HepG2 (cell line): ENCODE measurements around the gene APBA1. TPM values are rescaled to one million over a fixed set of nuclear protein-coding genes. Genes with fewer than 3 reads are reported as not detected.

ENCODE experiments used
- ATAC-seq: fragments of 200-7000 bp; cut with Tn5 transposase; 3 replicates; pipeline ENCODE4 v1.9.1; 2020; ENCODE audit warnings: mild to moderate bottlenecking, moderate library complexity
- BruUV-seq: library from RNA; stranded (reverse); fragments of 400-500 nt; replicated peaks from 2 replicates; lab custom pipeline; 2021; lab: Mats Ljungman, UMichigan
- CTCF ChIA-PET: fragments of 300-600 bp; formaldehyde crosslinking; extraction: SDS; loops from one replicate; lab custom pipeline; 2021; ENCODE audit warnings: low total read pairs, inconsistent platforms, low intra/inter-chr PET ratio; lab: Yijun Ruan, JAX
- POLR2A ChIA-PET: fragments of 350-600 bp; sonication (Branson Sonifier 250); formaldehyde crosslinking; loops from one replicate; lab custom pipeline; 2020; ENCODE audit warnings: antibody characterized with exemption, inconsistent platforms; lab: Yijun Ruan, JAX
- DNase-seq: peaks from one replicate; pipeline ENCODE4 v3.0.0-alpha.2; 2015; ENCODE audit warnings: low spot score
- FAIRE-seq: peaks from 3 replicates; lab custom pipeline; 2011; peaks lifted over from hg19 to GRCh38; lab: Jason Lieb, UNC
- H2AFZ ChIP-seq: one replicate; pipeline ENCODE4 v1.6.1; 2011; ENCODE audit warnings: low read length, inconsistent platforms
- H3K27ac ChIP-seq: fragments of 300-600 bp; 3 replicates; pipeline ENCODE4 v1.8.0; 2011; ENCODE audit warnings: mixed run types, mild to moderate bottlenecking, mixed read lengths, low read length, inconsistent platforms; ENCODE audit not compliant: insufficient read depth; ENCODE audit errors: extremely low read length
- H3K27me3 ChIP-seq, 2 experiments: fragments of 200-600 bp in 1 of 2; 2 replicates in 1 of 2; 3 replicates in 1 of 2; pipeline versions ENCODE4 v1.6.0 to v1.8.0; 2011; ENCODE audit warnings: low read length in 2 of 2, mild to moderate bottlenecking in 2 of 2, moderate library complexity in 2 of 2, inconsistent platforms in 1 of 2; ENCODE audit not compliant: insufficient read depth in 2 of 2, control insufficient read depth in 1 of 2
- H3K36me3 ChIP-seq, 2 experiments: fragments of 200-600 bp in 1 of 2; replicated peaks in 1 of 2; 2 replicates in 1 of 2; 3 replicates in 1 of 2; pipeline versions ENCODE4 v1.5.1 to v1.8.0; 2011; ENCODE audit warnings: low read length in 2 of 2, inconsistent platforms in 1 of 2; ENCODE audit not compliant: insufficient read depth in 2 of 2, control insufficient read depth in 1 of 2
- H3K4me1 ChIP-seq: 2 replicates; pipeline ENCODE4 v1.5.1; 2012; ENCODE audit warnings: low read length, inconsistent platforms; ENCODE audit not compliant: insufficient read depth
- H3K4me2 ChIP-seq: 2 replicates; pipeline ENCODE4 v1.6.0; 2011; ENCODE audit warnings: low read depth, low read length, inconsistent platforms
- H3K4me3 ChIP-seq, 3 experiments: fragments of 200-600 bp in 1 of 3; sonication (generic), shearing (Covaris generic) in 1 of 3; replicated peaks in 1 of 3; 2 replicates each; pipeline ENCODE4 v1.5.1; 2011 to 2016; ENCODE audit warnings: low read length in 3 of 3, inconsistent platforms in 2 of 3, low read depth in 2 of 3, mild to moderate bottlenecking in 2 of 3, control low read depth in 1 of 3, mixed read lengths in 1 of 3; ENCODE audit not compliant: insufficient read depth in 1 of 3
- H3K79me2 ChIP-seq: one replicate; pipeline ENCODE4 v1.6.1; 2011; ENCODE audit warnings: low read length, inconsistent platforms; ENCODE audit not compliant: insufficient read depth
- H3K9ac ChIP-seq: 2 replicates; pipeline ENCODE4 v1.6.0; 2011; ENCODE audit warnings: mild to moderate bottlenecking, low read depth, low read length, inconsistent platforms; ENCODE audit not compliant: insufficient read depth
- H3K9me3 ChIP-seq: 2 replicates; pipeline ENCODE4 v1.5.1; 2012; ENCODE audit warnings: mild to moderate bottlenecking, low read length
- H4K20me1 ChIP-seq: 2 replicates; pipeline ENCODE4 v1.6.0; 2011; ENCODE audit warnings: inconsistent platforms, mild to moderate bottlenecking, low read length, moderate library complexity; ENCODE audit not compliant: insufficient read depth
- DZIP1 ChIP-seq: sonication (generic); formaldehyde crosslinking; IDR thresholded peaks from 2 replicates; pipeline ENCODE4 v1.5.0; 2020; ENCODE audit warnings: mild to moderate bottlenecking, missing genetic modification reagents
- ETV5 ChIP-seq: IDR thresholded peaks from 2 replicates; pipeline ENCODE4 v1.6.1; 2018; ENCODE audit warnings: missing biosample characterization, missing genetic modification reagents, inconsistent platforms, borderline replicate concordance
- GTF3A ChIP-seq: sonication (generic); formaldehyde crosslinking; conservative IDR thresholded peaks from 2 replicates; pipeline ENCODE4 v1.4.0; 2020; ENCODE audit warnings: mild to moderate bottlenecking, missing genetic modification reagents
- MZF1 ChIP-seq: sonication (generic); formaldehyde crosslinking; IDR thresholded peaks from 2 replicates; pipeline ENCODE4 v1.8.1; 2023; ENCODE audit warnings: mild to moderate bottlenecking, missing genetic modification reagents, borderline replicate concordance
- PCBP2 ChIP-seq: fragments of 200-400 bp; formaldehyde crosslinking; optimal IDR thresholded peaks from 2 replicates; pipeline ENCODE3; 2018; ENCODE audit warnings: low read length, low read depth; ENCODE audit not compliant: poor library complexity, severe bottlenecking
- SNAI1 ChIP-seq: sonication (generic); formaldehyde crosslinking; IDR thresholded peaks from 2 replicates; pipeline ENCODE4 v1.5.0; 2020; ENCODE audit warnings: mild to moderate bottlenecking, missing genetic modification reagents, borderline replicate concordance
- SOX5 ChIP-seq: IDR thresholded peaks from 2 replicates; pipeline ENCODE4 v1.6.1; 2016; ENCODE audit warnings: borderline replicate concordance
- TEAD3 ChIP-seq: optimal IDR thresholded peaks from 2 replicates; pipeline ENCODE3; 2016; ENCODE audit warnings: borderline replicate concordance
- ZNF260 ChIP-seq: sonication (generic); formaldehyde crosslinking; IDR thresholded peaks from 2 replicates; pipeline ENCODE4 v1.4.0; 2020; ENCODE audit warnings: missing genetic modification reagents, low read depth, mild to moderate bottlenecking, borderline replicate concordance
- ZNF335 ChIP-seq: sonication (generic); formaldehyde crosslinking; IDR thresholded peaks from 2 replicates; pipeline ENCODE4 v1.4.0; 2020; ENCODE audit warnings: missing genetic modification reagents
- ZNF562 ChIP-seq: sonication (generic); formaldehyde crosslinking; IDR thresholded peaks from 2 replicates; pipeline ENCODE4 v1.8.0; 2022; ENCODE audit warnings: missing genetic modification reagents, borderline replicate concordance
- ZNF883 ChIP-seq: sonication (generic); formaldehyde crosslinking; IDR thresholded peaks from 2 replicates; pipeline ENCODE4 v1.5.1; 2020; ENCODE audit warnings: mild to moderate bottlenecking, missing genetic modification reagents; ENCODE audit errors: not compliant biosample characterization
- WGBS: methylation state at CpG from one replicate; pipeline ENCODE4 v1.1.6; 2017; ENCODE audit warnings: low lambda C conversion rate; 5-methylcytosine and 5-hydroxymethylcytosine counted together
- in situ Hi-C: cut with HindIII; loops from 2 replicates; pipeline ENCODE4 v1.10.0; 2017; ENCODE audit warnings: low pct_unique_long_range_greater_than_20kb; ENCODE audit not compliant: extremely low pct_ligation_motif_present
- intact Hi-C: fragments of 100-400 bp; cut with micrococcal nuclease; formaldehyde crosslinking; loops from one replicate; pipeline ENCODE4 v1.10.0; 2022; ENCODE audit not compliant: unreplicated experiment
- polyA plus RNA-seq, 8 experiments: library from polyadenylated mRNA; depleted of rRNA in 3 of 8; stranded (reverse) in 7 of 8; unstranded in 1 of 8; fragments of >200 nt; fragmentation: Illumina TruSeq in 4 of 8; extraction: Trizol in 4 of 8; gene quantifications; 2 replicates each; pipeline versions ENCODE4 v1.2.1 to v1.2.3, GENCODE V29; 2011 to 2016; ENCODE audit warnings: low read depth in 4 of 8, missing spikeins in 1 of 8, mixed read lengths in 1 of 8; ENCODE audit not compliant: insufficient read depth in 1 of 8
- total RNA-seq, 5 experiments: library from RNA; depleted of rRNA; stranded (reverse); fragments of >200 nt; fragmentation: Illumina TruSeq; extraction: Trizol; gene quantifications; 2 replicates each; pipeline ENCODE4 v1.2.3, GENCODE V29; 2016; ENCODE audit warnings: low read depth in 1 of 5
- TF ChIP-seq, protein P1 (sequence below): sonication (generic); formaldehyde crosslinking; IDR thresholded peaks from 2 replicates; pipeline ENCODE4 v1.4.0; 2020; ENCODE audit warnings: missing genetic modification reagents, borderline replicate concordance
- TF ChIP-seq, protein P2 (sequence below): sonication (generic); formaldehyde crosslinking; IDR thresholded peaks from 2 replicates; pipeline ENCODE4 v1.5.1; 2020; ENCODE audit warnings: missing genetic modification reagents, mild to moderate bottlenecking, borderline replicate concordance

Gene APBA1
- total and polyA plus RNA-seq, 2 of the 13 experiments (the other 11 are each of a cell fraction or from before 2014, with no cell fraction given), result 0.15 TPM; not detected in 1

DNA sequence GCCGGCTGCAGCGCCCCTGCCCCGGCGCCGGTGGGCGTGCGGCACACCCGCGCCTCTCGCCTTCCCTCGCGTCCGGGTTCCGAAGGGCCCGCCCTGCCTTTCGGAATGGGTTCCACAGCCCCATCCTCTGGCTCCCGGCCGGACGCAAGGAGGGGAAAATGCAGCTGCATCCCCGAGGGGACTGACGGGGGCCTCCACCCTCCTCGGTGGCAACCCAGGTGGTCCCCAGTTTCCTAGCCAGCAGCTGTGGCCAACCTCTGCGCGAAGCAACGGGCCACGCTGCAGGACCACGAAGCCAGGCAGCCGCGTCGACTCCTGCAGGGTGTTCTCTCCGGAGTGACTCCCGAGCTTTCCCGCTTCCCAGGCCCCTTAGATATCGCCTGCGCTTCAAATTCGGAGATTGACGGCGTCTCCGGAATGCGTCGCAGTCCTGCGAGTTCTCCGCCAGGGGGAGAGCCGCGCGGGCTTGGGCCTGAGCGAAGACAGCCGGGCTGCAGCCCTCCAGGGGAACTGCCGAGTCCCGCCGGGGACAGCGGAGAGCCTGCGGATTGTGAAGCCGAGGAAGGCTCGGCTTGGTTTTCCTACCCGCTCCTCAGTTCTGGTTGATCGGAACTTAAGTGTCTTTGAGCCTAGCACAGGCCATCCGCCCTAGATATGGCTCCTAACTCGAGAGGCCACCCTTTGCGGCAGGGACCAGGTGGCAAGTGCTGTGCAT lies 582 bp upstream of the APBA1 start:
- Histone ChIP-seq H3K4me3 (peak overlapping the region; percentile 57 to 68 (median 59)), H3K9me3 (no peaks in the 10 kb centered on the region), H3K4me1 (no peaks in the 10 kb centered on the region), H3K79me2 (no peaks in the 10 kb centered on the region), H3K27me3 (peaks cover 3 to 48% of the 10 kb centered on the region in 2 experiments), H3K36me3 (no peaks in the 10 kb centered on the region), H2AFZ (peak overlapping the region; percentile 58), H3K4me2 (peak overlapping the region; percentile 95), H3K27ac (no peak overlapping the region), H3K9ac (no peak overlapping the region; the same call in 1 of the 2 replicates), H4K20me1 (no peaks in the 10 kb centered on the region)
- BruUV-seq, result no TSS peak
- in situ Hi-C loops (loop anchor here (10.0 kb wide), 1 partner anchor 202 kb away; no protein-coding TSS in a partner anchor), intact Hi-C loops (loop anchor here (1.0 to 10.0 kb wide), 4 partner anchors 75 to 246 kb away; partner anchors contain the start of gene CFAP95)
- peak; percentile 98 for ATAC-seq
- DNase-seq, result peak; percentile 55
- WGBS, result no CpG with 5 or more reads among the region's 60 CpGs
- ChIA-PET POLR2A (interaction anchor here (1.0 kb wide), 1 partner anchor 75 kb away, joined by 3 read pairs; no protein-coding TSS in a partner anchor), CTCF (interaction anchor here (1.2 to 4.0 kb wide), 2 partner anchors 204 to 247 kb away, joined by 5 to 30 read pairs; no protein-coding TSS in a partner anchor)
- FAIRE-seq, result peak; percentile 4
- TF ChIP-seq MZF1 (no peak), SNAI1 (CRISPR knock-in tag) (no peak), TEAD3 (CRISPR knock-in tag) (peak; percentile 90), DZIP1 (CRISPR knock-in tag) (no peak), ZNF562 (CRISPR knock-in tag) (no peak), ZNF883 (no peak), ETV5 (CRISPR knock-in tag) (peak; percentile 41; the same call in 1 of the 2 replicates), GTF3A (CRISPR knock-in tag) (no peak), ZNF260 (no peak), ZNF335 (CRISPR knock-in tag) (no peak), SOX5 (CRISPR knock-in tag) (0 out of 2 replicates have a peak, but pooled peaks have one; percentile 12), PCBP2 (no peak)
- TF ChIP-seq, protein P1, sequence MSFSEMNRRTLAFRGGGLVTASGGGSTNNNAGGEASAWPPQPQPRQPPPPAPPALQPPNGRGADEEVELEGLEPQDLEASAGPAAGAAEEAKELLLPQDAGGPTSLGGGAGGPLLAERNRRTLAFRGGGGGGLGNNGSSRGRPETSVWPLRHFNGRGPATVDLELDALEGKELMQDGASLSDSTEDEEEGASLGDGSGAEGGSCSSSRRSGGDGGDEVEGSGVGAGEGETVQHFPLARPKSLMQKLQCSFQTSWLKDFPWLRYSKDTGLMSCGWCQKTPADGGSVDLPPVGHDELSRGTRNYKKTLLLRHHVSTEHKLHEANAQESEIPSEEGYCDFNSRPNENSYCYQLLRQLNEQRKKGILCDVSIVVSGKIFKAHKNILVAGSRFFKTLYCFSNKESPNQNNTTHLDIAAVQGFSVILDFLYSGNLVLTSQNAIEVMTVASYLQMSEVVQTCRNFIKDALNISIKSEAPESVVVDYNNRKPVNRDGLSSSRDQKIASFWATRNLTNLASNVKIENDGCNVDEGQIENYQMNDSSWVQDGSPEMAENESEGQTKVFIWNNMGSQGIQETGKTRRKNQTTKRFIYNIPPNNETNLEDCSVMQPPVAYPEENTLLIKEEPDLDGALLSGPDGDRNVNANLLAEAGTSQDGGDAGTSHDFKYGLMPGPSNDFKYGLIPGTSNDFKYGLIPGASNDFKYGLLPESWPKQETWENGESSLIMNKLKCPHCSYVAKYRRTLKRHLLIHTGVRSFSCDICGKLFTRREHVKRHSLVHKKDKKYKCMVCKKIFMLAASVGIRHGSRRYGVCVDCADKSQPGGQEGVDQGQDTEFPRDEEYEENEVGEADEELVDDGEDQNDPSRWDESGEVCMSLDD (CRISPR knock-in tag), result no peak
- TF ChIP-seq, protein P2, sequence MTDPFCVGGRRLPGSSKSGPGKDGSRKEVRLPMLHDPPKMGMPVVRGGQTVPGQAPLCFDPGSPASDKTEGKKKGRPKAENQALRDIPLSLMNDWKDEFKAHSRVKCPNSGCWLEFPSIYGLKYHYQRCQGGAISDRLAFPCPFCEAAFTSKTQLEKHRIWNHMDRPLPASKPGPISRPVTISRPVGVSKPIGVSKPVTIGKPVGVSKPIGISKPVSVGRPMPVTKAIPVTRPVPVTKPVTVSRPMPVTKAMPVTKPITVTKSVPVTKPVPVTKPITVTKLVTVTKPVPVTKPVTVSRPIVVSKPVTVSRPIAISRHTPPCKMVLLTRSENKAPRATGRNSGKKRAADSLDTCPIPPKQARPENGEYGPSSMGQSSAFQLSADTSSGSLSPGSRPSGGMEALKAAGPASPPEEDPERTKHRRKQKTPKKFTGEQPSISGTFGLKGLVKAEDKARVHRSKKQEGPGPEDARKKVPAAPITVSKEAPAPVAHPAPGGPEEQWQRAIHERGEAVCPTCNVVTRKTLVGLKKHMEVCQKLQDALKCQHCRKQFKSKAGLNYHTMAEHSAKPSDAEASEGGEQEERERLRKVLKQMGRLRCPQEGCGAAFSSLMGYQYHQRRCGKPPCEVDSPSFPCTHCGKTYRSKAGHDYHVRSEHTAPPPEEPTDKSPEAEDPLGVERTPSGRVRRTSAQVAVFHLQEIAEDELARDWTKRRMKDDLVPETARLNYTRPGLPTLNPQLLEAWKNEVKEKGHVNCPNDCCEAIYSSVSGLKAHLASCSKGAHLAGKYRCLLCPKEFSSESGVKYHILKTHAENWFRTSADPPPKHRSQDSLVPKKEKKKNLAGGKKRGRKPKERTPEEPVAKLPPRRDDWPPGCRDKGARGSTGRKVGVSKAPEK (CRISPR knock-in tag), result peak; percentile 64; the same call in 1 of the 2 replicates
